ENCODE measurements around the gene INSM1.
"Not testable (repeated sequence)": the region's sequence is repeated elsewhere in the genome, so short reads cannot be mapped to it uniquely, and the experiment has no call there.

Gene INSM1, protein sequence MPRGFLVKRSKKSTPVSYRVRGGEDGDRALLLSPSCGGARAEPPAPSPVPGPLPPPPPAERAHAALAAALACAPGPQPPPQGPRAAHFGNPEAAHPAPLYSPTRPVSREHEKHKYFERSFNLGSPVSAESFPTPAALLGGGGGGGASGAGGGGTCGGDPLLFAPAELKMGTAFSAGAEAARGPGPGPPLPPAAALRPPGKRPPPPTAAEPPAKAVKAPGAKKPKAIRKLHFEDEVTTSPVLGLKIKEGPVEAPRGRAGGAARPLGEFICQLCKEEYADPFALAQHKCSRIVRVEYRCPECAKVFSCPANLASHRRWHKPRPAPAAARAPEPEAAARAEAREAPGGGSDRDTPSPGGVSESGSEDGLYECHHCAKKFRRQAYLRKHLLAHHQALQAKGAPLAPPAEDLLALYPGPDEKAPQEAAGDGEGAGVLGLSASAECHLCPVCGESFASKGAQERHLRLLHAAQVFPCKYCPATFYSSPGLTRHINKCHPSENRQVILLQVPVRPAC

DNA sequence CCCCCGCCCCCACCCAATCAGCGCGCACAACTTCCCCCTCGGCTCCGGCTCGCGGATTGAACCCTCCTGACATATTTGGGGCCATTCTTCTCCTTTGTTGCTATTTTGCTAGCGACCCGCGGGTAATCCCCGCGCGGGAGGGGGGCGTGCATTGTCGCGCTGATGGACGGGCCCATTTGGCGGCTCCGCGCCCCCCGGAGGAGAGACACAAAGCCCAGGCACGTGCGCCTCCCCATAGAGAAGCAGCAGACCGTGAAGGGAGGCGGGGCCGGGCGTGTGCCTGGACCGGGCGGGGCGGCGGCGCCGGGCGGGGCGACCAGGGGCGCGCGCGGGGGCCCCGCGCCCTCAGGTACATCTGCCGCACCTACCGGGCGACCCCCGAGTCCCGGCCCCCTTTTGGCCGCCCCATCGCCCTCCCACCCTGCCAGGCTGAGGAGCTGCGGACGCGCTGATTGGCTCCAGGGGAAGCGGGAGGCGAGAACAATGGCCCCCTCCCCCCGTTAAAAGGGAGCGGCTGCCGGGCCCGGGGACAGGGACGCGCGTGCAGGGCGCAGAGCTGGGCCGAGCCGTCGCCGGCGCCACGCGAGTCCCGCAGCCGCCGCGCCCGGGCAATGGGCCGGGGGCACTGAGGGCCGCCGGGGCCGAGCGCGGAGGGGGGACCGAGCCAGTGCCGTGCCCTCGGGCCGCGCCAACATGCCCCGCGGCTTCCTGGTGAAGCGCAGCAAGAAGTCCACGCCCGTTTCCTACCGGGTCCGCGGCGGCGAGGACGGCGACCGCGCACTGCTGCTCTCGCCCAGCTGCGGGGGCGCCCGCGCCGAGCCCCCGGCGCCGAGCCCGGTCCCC is at the start of gene INSM1:
Gene INSM1 (plus strand): TSS at position 530 of the 843 bp plus-strand sequence. CDS start 164 bp downstream, at position 694.
- no peak for DNase-seq

DNA sequence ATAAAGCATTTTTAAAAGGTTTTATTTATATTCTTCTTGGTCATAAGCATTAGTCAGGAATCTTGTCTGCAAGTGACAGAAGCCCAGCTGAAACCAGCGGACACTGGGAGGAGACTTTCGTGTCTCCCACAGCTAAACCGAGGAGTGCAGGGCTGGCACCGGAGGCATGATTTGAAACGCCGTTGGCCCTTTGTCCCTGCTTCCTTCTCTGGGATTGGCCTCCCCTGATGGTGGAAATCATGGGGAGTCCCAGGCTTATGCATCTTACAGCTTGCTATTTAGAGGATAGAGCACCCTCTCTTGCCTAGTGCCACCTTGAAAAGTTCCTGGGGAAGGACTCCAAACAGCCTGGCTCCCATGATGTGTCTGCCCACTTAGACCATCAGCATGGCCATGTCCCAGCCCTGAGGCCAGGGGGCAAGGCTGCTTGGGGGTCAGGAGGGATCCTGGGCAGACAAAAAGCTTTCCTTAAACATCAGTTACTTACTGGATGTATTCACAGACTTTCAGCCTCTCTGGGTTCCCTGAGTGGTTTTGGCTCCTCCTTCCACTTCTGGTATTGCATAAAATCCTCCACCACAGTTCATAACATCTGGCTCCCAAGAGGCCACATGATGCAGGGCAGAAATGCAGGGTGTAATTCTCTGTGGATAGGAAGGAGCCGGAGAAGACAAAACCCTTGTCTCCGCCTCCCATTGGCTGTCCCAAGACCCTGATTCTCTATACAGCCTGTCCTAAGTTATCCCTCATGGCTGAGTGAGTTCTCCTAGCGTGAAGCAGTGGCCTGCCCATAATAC is 49.3 kb upstream of the INSM1 start:
- DNase-seq: no peak

DNA sequence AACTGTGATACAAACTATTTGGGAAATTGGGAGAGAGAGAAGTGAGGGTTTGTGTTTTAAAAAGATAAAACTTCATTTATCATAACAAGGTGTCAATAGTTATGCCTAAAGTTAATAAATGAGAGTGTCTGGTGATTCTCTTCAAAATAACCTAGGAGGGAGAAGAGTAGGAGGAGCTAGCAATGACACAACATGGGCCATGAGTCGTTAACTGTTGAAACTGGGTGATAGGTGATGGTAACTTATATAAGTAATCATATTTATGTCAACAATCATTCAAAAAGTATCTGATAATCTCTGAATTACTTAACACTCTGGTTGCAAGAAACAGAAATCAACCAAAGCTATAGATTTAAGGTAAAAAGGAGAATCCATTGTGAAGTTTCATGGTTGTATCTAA is 46.8 kb upstream of the INSM1 start:
- no peak for DNase-seq

DNA sequence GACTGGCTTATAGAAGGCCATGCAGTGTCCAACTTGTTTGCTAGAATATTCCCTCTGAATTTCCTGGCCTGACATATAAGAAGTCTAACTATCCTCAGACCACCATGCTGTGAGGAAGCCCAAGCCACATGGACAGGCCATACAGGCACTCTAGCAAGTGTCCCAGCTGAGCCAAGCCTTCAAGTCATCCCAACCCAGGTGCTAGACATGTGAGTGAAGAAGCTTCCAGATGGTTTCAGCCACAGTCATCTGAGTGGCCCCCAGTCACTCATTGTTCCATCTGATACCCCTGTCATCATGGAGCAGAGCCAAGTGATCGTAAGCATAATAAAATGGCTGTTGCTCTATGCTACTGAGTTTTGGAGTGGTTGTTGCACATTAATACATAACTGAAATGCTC is 46.0 kb upstream of the INSM1 start:
- DNase-seq: no peak

DNA sequence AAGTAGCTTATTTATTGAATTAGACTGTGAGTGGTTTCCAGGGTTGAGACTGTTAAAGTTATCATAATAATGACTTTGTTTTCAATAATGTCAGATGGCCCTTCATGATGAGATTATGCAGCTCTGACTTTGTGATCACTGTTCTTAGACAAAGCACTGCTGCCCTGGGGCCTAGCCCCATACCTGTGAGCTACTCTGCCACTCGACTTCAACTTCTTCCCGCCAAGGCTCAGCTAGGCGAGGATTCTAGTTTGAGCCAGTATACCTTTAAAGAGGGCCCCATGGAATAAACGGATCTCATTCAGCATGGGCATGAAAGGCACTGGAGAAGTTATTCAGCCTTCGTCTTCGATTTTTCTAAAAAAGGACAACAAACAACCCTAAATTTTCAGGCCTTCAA is 45.0 kb upstream of the INSM1 start:
- DNase-seq: no peak

DNA sequence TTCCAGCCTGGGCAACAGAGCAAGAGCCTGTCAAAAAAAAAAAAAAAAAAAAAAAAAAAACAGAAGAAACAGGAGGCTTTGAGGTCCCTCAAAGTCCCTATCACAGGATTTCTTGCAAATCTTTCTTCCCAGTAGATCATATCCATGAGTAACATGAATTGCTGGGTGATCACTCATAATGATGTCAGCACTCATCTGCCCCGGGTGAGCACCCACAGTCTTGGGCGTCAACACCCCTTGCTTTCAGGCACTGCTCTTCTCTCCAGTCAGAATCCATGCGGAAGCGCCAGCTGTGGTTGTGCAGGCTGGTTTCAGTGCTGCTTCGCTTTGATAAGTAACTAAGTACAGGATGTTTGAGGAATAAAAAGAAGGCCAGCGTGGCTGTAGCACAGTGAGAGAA is 40.2 kb upstream of the INSM1 start:
- no peak for DNase-seq

DNA sequence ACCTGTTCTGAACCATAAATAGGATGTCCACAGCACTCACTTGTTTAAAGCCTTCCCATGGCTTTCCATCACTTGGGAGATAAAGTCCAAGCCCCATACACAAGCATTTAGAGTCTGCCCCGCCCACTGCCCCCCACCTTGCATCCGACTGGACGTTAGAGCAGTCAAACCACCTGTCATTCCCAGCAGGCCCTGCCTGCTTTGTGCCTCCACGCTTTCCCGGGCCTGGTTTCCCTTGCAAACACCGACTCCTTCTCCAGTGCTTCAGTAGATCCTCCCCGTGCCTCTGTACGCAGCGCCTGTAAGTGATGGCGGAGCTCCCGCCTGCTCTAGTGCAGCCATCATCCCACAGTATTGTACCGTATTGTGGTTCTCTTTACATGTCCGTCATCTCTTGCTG is 38.3 kb upstream of the INSM1 start:
- DNase-seq: no peak

DNA sequence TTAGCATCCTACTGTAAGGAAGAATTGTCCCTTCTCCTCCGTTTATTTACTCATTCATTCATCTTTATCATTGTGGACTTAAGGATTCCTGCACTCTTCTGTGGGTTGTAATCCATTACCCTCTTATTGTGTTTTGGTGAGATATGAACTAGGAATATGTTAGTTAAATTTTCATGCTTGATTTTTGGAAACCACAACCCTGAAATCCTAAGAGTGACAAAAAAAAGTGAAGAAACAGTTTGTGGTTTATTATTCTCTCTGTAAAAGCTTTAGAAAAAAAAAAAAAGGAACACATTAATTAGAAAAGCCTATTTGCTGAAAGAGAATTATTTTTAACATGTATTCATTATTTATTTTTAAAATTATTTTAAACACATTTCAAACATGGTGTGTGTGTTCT is 36.7 kb upstream of the INSM1 start:
- no peak for DNase-seq

DNA sequence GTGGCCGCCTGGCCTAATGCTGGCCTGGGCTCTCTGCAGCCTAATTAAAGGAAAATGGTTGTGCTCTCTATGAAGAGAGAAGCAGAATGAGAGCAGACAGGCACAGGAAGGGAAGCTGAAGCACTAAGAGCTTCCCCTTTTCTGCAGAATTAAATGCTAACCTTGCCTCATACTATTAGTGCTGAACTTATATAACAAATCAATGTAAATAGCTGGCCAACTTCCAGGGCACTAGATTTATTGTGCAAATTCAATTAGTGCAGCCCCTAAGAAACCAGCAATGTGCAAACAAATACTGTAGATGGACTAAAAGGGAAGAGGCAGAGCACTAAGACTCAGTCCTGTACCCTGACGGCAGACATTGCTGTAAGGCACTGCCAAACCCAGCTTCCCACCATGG is 36.1 kb upstream of the INSM1 start:
- no peak for DNase-seq

DNA sequence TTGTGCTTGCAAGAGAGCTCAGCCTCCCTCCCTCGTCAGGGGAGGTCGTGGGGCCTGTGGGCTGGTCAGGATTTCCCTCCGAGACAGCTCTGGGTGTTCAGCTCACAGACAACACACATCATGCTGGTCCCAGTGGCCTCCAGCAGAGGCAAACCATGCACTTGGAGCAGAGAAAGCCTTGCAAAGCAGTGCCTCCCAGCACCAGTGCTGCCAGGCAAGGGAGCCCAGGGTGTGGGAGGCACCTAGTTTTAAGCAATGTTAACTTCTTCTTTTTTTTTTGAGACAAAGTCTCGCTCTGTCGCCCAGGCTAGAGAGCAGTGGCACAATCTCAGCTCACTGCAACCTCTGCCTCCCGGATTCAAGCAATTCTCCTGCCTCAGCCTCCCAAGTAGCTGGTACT is 34.0 kb upstream of the INSM1 start:
- DNase-seq: no peak

DNA sequence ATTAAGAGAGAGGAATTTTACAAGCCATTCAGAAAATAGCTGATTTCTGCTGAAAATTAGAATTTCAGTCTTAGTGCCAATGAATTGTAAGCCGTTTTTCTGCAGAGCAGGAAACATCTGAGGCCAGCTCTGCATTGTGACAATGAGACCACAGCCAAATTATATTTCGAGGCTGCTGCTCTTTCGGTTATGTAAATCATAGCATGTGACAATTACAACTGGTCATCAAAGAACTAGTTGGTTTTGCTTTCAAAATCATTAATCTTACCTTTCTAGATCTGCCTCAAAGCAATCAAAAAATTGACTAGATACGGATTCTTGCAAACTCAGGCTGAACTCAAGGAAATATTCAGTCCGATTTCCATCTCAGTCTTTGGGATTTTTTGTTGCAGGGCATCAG is 33.4 kb upstream of the INSM1 start:
- peak; percentile 1 for DNase-seq

DNA sequence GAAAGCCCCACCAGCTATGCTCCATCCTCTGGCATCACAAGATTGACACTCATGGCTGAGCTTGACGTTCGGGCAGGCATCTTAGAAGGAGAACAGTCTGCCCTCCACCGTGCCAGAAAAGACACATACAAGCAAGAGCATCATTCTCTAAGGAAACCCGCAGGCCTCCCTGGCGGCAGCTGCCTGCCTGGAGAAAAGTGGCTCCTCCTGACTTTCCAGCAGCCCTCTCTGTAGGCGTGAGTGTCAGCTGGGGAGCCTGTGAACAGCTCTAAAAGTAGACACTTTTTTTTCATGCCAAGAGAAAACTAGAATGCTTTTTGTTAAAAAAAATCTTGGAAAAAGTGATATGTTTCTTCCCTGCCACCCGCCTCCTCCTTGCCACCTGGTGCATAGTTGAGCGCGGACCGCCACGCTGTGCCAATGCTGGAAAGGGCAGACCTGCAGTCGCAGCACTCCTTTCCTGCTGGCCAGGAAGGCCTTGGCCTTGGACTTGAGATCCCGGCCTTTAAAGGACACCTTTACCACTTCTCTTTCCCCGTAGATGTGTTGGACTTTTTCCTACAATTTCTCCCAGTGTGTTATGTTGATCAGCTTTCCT is 29.7 kb upstream of the INSM1 start:
- no peak for DNase-seq

DNA sequence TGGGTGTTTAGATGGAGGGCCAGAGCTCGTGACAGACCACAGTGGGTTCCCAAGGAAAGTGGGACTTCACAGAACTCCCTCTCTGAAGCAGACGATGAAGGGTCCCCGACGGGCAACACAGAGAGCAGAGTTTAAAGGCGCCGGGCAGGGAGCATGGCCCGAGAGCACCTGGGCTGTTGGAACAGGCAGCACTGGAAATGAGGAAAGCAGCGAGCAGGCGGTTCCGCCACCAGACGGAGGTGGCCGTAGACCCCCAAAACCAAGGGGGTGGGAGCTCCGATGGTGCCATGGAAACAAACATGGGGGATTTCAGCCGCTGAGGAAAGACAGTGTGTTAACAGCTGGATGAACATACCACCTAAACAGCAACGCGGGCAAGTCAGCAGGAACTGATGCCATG is 27.5 kb upstream of the INSM1 start:
- DNase-seq: no peak

DNA sequence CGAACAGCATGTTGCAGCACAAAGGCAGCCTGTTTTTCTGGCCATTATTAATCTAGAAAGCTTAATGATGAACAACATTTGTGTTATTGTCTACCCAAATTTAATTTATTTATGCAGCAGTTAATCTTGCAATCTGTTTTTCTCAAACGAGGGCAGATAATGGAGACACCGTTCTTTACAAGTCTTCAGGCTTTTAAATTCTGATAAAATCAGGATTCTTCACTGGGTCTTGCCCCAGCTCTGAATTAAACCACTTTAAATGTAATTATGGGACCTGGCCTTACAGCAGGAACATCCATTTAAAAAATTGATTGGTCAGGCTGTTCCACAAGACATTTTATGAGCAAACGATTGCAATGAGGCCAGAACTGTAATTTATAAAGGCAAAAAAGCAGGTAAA is 26.5 kb upstream of the INSM1 start:
- DNase-seq: no peak

DNA sequence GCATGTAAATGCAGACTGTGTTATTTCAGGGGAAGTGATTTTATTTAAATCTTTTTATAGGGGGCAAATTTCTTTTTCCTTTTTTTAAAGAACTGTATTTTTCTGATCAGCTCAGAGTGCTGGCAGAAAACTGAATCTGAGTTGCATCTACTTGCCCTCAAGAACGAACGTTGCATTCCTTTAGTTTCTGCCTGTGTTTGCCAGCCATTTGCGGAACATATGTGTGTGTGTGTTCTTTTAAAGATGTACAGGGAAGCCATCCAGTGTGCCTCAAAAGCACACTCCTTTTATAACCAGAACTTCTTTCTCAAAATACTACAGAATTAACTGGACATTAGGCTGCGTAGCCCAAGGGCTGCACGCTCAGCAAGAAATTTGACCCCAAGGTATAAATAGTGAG is 25.8 kb upstream of the INSM1 start:
- no peak for DNase-seq

DNA sequence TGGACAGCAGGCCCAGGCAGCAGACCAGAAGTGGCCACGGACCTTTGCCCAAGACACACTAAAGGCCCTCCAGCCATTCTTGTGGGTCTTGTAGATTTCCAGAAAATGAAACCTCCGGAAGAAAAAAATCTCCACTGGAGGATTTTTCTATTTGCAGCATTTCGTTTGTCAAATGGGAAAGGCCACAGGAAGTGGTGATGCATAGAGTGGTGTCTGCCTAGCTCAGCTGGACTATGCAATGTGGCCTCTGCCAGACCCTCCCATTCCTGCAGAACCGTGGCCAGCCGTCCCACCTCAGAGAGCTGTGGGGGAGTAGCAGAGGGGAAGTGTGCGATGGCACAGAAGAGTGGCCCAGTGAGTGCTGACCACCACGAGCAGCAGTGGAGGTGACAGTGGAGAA is 24.0 kb upstream of the INSM1 start:
- DNase-seq: no peak

DNA sequence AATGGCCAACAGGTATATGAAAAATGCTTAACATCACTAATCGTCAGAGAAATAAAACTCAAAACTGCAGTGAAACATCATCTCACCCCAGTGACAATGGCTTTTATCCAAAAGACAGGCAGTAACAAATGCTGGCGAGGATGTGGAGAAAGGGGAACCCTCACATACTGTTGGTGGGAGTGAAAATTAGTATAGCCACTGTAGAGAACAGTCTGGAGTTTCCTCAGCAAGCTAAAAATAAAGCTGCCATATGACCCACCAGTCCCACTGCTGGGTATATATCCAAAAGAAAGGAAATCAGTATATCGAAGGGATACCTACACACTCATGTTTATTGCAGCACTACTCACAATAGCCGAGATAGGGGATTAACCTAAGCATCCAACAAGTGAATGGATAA is 23.4 kb upstream of the INSM1 start:
- no peak for DNase-seq

DNA sequence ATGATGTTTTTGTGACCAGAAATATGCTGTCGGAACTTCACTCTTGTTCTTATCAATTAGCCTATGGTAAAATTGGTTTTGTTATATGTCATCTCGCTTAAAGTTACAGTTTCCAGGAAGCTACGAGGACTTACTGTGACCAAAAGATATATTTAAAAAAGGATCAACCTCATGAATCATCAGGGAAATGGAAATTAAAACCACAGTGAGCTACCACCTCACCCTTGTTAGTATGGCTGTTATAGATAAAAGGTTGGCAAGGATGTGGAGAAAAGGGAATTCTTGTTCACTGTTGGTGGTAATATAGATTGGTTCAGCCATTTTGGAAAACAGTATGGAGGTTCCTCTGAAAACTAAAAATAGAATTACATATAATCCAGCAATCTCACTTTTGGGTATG is 14.3 kb upstream of the INSM1 start:
- no peak for DNase-seq

DNA sequence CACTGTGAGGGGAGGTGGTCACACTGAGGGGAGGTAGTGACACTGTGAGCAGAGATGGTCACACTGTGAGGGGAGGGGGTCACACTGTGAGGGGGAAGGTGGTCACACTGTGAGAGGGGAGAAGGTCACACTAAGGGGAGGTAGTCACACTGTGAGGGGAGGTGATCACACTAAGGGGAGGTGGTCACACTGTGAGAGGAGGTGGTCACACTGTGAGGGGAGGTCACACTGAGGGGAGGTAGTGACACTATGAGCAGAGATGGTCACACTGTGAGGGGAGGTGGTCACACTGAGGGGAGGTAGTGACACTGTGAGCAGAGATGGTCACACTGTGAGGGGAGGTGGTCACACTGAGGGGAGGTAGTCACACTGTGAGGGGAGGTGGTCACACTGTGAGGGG is 12.4 kb upstream of the INSM1 start:
- DNase-seq: not testable (repeated sequence)

DNA sequence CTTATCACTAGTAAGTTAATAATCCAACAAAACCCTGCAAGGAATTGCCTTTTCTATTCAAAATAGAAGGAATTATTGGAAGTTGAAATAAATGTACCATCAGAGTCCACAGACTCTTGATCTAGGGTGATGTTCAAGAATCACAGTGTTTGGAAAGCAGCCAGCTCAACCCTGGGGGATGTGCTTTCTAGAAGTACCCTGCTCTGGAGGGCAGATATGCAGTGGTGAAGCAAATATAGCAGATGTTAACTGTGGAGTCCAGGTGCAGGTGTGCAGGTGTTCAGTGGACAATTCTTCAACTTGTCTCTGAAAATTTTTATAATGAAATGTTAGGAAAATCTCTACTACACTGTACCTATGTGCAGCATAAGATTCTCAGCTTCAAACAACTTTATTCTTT is 9.1 kb upstream of the INSM1 start:
- no peak for DNase-seq

DNA sequence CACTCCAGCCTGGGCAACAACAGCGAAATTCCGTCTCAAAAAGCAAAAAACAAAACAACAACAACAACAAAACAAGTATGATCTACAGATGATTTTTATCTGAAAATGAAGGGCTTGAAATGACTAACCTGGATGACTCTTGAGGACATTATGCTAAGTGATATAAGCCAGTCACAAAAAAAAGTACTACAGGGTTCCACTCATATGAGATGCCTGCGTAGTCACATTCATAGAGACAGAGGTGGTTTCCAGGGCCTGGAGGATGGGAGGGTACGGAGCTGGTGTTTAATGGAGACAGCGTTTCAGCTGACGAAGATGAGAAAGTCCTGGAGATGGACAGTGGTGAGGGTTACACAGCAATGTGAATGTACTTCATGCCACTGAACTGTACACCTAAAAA is 8.3 kb upstream of the INSM1 start:
- DNase-seq: no peak

DNA sequence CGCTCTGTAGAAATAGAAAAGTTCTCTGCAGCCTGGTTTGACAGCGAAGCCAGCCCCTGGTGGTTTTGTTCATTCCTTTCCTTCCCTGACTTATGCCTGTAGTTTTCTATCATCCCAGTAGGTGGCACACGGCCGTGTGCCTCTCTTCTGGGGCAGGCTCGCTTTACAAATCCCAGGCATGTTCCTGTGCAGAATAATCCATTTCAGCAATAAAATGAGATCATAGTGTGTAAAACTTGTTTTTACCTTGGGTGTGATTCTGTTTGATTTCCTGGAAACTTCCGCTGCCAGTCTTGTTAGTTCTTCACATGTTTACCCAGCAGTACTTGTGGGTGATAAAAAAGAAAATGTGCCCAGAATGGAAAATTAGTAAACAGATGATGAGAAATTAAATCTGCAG is 7.4 kb upstream of the INSM1 start:
- peak; percentile 54 for DNase-seq
